Naive B cell (primary cell): Measurements from ENCODE around the gene RNF130. TPM values are rescaled to one million over a fixed set of nuclear protein-coding genes. Genes with fewer than 3 reads are reported as not detected.

Source experiments
- ATAC-seq, 2 donors: fragments of 150-1000 bp; cut with Tn5 transposase; 2 replicates each; pipeline ENCODE4 v1.10.0; 2021; ENCODE audit warnings: low read depth in 2 of 2, mild to moderate bottlenecking in 2 of 2, moderate library complexity in 2 of 2
- DNase-seq: peaks from one replicate; pipeline ENCODE4 v3.0.0; 2022
- H3K27ac Mint-ChIP-seq, 6 donors: one replicate each; pipeline ENCODE4 v1.8.0; 2020 to 2022; ENCODE audit warnings: mild to moderate bottlenecking in 6 of 6, mixed read lengths in 6 of 6, moderate library complexity in 5 of 6, inconsistent platforms in 2 of 6
- H3K27me3 Mint-ChIP-seq, 3 donors: one replicate each; pipeline ENCODE4 v1.8.0; 2021 to 2022; ENCODE audit warnings: mixed read lengths in 3 of 3, mild to moderate bottlenecking in 1 of 3
- H3K36me3 Mint-ChIP-seq, 2 donors: one replicate each; pipeline ENCODE4 v1.8.0; 2020 to 2022; ENCODE audit warnings: mixed read lengths in 2 of 2, inconsistent platforms in 1 of 2, mild to moderate bottlenecking in 1 of 2
- H3K4me1 Mint-ChIP-seq, 3 donors: one replicate each; pipeline ENCODE4 v1.8.0; 2020 to 2022; ENCODE audit warnings: mixed read lengths in 3 of 3, inconsistent platforms in 1 of 3, mild to moderate bottlenecking in 1 of 3, moderate library complexity in 1 of 3
- H3K4me3 Mint-ChIP-seq, 8 donors: one replicate each; pipeline ENCODE4 v1.8.0; 2020 to 2022; ENCODE audit warnings: mild to moderate bottlenecking in 8 of 8, mixed read lengths in 8 of 8, moderate library complexity in 8 of 8, inconsistent platforms in 2 of 8
- H3K9me3 Mint-ChIP-seq, 7 donors: one replicate each; pipeline ENCODE4 v1.8.0; 2020 to 2022; ENCODE audit warnings: mixed read lengths in 7 of 7, mild to moderate bottlenecking in 5 of 7, inconsistent platforms in 2 of 7, moderate library complexity in 1 of 7
- polyA plus RNA-seq, 6 donors: library from polyadenylated mRNA; unstranded; fragments of 300-500 nt; fragmentation: Illumina TruSeq; gene quantifications; one replicate each; pipeline ENCODE4 v1.2.3, GENCODE V29; 2021; ENCODE audit warnings: low read depth in 6 of 6

RNF130 gene
- polyA plus RNA-seq, 6 donors from 2014 or later: 20.1 to 36.1 (median 25.3) TPM

GRCh38 chr5:180112181-180112861 is 40.8 kb upstream of the RNF130 start:
- Mint-ChIP-seq H3K27ac (no peak overlapping the region), H3K4me3 (no peak overlapping the region), H3K4me1 (peaks cover 0 to 3% (median 0%) of the 10 kb centered on the region in 3 donors), H3K9me3 (peaks cover 0 to 13% (median 7%) of the 10 kb centered on the region in 7 donors), H3K36me3 (peaks cover 4 to 8% of the 10 kb centered on the region in 2 donors), H3K27me3 (peaks cover 0 to 10% (median 0%) of the 10 kb centered on the region in 3 donors)
- ATAC-seq (no peak), DNase-seq (no peak)

DNA sequence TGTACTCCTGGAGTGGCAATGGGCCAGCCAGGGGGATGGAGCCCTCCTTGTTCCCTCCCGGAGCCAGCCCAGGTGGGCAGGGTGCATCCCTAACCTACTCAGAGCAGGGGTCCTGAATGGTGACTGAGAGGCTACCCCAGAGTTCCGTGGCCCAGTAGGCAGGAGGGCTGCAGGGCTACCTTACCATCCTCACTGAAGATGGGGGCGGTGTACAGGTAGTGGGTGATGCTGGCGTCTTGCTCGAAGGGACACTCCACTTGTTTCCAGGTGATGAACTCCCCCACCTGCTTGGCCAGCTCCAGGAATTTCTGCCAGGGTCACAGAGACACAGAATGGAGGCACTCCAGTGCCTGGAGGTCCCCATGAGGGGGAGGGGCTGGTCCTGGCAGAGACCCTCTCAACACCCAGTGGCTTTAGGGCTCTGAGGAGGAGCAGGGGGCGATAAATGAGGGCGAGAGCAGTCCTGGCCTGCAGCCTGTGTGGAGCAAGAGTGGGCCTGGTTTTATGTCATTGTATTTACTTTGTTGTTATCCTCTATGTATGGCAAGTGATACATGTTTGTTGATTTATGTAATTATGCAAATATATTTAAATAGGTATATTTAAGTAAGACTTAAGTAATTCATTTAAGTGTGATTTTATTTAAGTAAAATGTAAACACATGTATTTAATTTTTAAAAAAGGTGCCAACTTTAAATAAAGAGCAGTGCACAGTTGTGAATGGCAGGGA is 39.9 kb upstream of the RNF130 start:
- peaks cover 6 to 21% (median 15%) of the 10 kb centered on the region in 7 donors for H3K9me3 Mint-ChIP-seq
- peaks cover 0 to 3% (median 0%) of the 10 kb centered on the region in 3 donors for H3K4me1 Mint-ChIP-seq

DNA sequence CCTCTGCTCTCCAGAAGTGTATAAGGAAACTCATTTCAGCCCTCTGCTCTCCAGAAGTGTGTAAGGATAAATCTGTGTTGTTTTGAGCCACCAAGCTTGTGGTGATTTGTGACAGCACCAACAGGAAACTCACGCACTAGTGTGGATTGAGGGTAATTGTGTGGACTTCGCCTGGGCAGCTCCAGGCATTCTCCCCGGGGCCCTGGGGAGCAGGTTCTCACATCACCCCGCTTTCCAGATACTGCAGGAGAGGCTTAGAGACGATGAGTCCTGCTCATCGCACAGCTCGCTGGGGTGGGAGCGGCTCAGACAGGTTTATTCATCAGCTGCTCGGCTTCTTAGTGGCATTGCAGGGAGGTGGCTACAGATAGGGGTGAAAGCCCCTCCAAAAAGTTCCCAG is 38.4 kb upstream of the RNF130 start:
- H3K4me3 Mint-ChIP-seq: no peak overlapping the region
- H3K36me3 Mint-ChIP-seq: peaks cover 13 to 19% of the 10 kb centered on the region in 2 donors
- no peak overlapping the region for H3K27ac Mint-ChIP-seq
- H3K4me1 Mint-ChIP-seq: peaks cover 0 to 3% (median 0%) of the 10 kb centered on the region in 3 donors
- ATAC-seq (no peak), DNase-seq (no peak)
- peaks cover 5 to 20% (median 9%) of the 10 kb centered on the region in 3 donors for H3K27me3 Mint-ChIP-seq
- H3K9me3 Mint-ChIP-seq: peaks cover 9 to 29% (median 23%) of the 10 kb centered on the region in 7 donors

More for the DNA sequence above, 39.9 kb upstream of the RNF130 start:
- Mint-ChIP-seq H3K27me3 (peaks cover 0 to 16% (median 6%) of the 10 kb centered on the region in 3 donors), H3K4me3 (no peak overlapping the region), H3K27ac (no peak overlapping the region), H3K36me3 (peaks cover 11 to 14% of the 10 kb centered on the region in 2 donors)
- ATAC-seq: no peak
- DNase-seq: no peak

GRCh38 chr5:180107005-180107404 is 35.4 kb upstream of the RNF130 start:
- H3K9me3 Mint-ChIP-seq: peaks cover 9 to 31% (median 24%) of the 10 kb centered on the region in 7 donors
- peak overlapping the region in 1 of 6 donors; percentile 58 for H3K27ac Mint-ChIP-seq
- DNase-seq (no peak), ATAC-seq (no peak)
- H3K4me1 Mint-ChIP-seq: no peaks in the 10 kb centered on the region
- peaks cover 12 to 35% (median 23%) of the 10 kb centered on the region in 3 donors for H3K27me3 Mint-ChIP-seq
- no peak overlapping the region for H3K4me3 Mint-ChIP-seq
- H3K36me3 Mint-ChIP-seq: peaks cover 13 to 19% of the 10 kb centered on the region in 2 donors

GRCh38 chr5:180105827-180106312 is 34.3 kb upstream of the RNF130 start:
- Mint-ChIP-seq H3K4me1 (no peaks in the 10 kb centered on the region), H3K9me3 (peaks cover 9 to 31% (median 24%) of the 10 kb centered on the region in 7 donors), H3K36me3 (peaks cover 13 to 19% of the 10 kb centered on the region in 2 donors), H3K27ac (no peak overlapping the region), H3K27me3 (peaks cover 13 to 30% (median 23%) of the 10 kb centered on the region in 3 donors), H3K4me3 (no peak overlapping the region)
- DNase-seq: no peak
- ATAC-seq: no peak

GRCh38 chr5:180104168-180104530 is 32.6 kb upstream of the RNF130 start:
- no peaks in the 10 kb centered on the region for H3K4me1 Mint-ChIP-seq
- peaks cover 13 to 24% (median 23%) of the 10 kb centered on the region in 3 donors for H3K27me3 Mint-ChIP-seq
- DNase-seq: no peak
- no peak overlapping the region for H3K27ac Mint-ChIP-seq
- H3K9me3 Mint-ChIP-seq: peaks cover 9 to 31% (median 24%) of the 10 kb centered on the region in 7 donors
- no peak overlapping the region for H3K4me3 Mint-ChIP-seq
- ATAC-seq: no peak
- H3K36me3 Mint-ChIP-seq: peaks cover 13 to 19% of the 10 kb centered on the region in 2 donors

DNA sequence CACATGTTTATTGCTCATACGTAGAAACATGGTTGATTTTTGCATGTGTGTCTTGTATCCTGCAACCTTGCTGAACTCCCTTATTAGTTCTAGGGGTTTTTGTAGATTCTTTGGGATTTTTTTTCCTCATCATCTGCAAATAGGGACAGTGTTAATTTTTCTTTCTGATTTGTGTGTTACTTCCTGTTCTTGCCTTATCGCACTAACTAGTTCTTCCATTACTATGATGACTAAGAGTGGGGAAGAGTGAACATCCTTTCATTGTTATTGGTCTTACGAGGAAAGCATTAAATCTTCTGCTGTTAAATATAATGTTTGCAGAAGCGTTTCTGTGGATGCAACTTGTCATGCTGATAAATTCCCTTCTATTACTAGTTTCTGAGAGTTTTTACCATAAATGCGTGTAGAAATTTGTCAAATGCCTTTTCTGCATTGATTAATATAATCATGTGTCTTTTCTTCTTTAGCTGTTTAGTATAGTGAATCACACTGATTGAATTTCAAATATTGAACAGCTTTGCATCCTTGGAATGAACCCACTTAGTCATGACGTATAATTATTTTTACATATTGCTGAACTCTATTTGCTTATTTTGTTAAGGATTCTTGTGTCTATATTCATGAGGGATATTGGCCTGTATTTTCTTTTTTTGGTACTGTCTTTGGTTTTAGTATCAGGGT is 32.1 kb upstream of the RNF130 start:
- peaks cover 9 to 31% (median 21%) of the 10 kb centered on the region in 7 donors for H3K9me3 Mint-ChIP-seq
- no peaks in the 10 kb centered on the region for H3K4me1 Mint-ChIP-seq
- peaks cover 13 to 18% of the 10 kb centered on the region in 2 donors for H3K36me3 Mint-ChIP-seq
- no peak overlapping the region for H3K27ac Mint-ChIP-seq
- H3K4me3 Mint-ChIP-seq: no peak overlapping the region
- H3K27me3 Mint-ChIP-seq: peaks cover 13 to 24% (median 23%) of the 10 kb centered on the region in 3 donors
- no peak for ATAC-seq
- DNase-seq: no peak

GRCh38 chr5:180102636-180103035 is 31.1 kb upstream of the RNF130 start:
- Mint-ChIP-seq H3K4me3 (no peak overlapping the region), H3K9me3 (peaks cover 9 to 21% (median 15%) of the 10 kb centered on the region in 7 donors), H3K4me1 (peaks cover 0 to under 1% (median 0%) of the 10 kb centered on the region in 3 donors), H3K27ac (peak overlapping the region in 1 of 6 donors; percentile 5), H3K36me3 (peaks cover 9 to 11% of the 10 kb centered on the region in 2 donors), H3K27me3 (peaks cover 13 to 25% (median 24%) of the 10 kb centered on the region in 3 donors)
- no peak for ATAC-seq
- no peak for DNase-seq

DNA sequence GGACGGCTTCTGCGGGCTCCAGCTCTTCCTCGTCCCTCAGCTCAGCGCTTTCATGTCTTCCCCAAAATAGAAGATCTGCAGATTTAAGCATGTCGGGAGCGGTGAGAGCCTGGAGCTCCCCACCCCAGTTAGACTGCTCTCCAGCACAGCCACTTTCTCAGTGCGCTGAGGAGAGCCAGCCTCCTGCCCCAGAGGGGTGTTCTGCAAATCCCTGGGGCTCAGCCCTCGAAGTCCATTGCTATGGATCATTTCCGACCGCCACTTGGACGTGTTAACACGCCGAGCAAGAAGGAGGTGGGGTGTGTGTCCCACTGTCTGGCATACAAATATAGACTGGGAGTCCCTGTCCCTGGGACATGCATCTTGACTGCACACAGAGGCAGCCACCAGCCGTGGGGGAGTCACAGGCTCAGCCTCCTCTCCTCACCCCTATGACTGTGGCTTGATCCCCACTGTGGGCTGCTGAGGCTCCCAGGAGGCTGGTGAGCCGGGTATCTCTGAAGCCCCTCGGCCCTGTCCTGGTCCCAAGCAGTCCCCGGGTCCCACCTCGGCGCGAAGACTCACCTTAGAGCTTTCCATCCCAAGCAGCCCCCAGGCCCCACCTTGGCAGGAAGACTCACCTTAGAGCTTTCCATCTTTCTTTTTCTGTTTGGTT is 30.0 kb upstream of the RNF130 start:
- H3K4me3 Mint-ChIP-seq: no peak overlapping the region
- peaks cover 4 to 11% (median 7%) of the 10 kb centered on the region in 7 donors for H3K9me3 Mint-ChIP-seq
- H3K4me1 Mint-ChIP-seq: peaks cover 0 to 5% (median 0%) of the 10 kb centered on the region in 3 donors
- H3K27ac Mint-ChIP-seq: no peak overlapping the region
- peaks cover 3 to 7% of the 10 kb centered on the region in 2 donors for H3K36me3 Mint-ChIP-seq
- no peak for DNase-seq
- ATAC-seq: no peak
- H3K27me3 Mint-ChIP-seq: peaks cover 16 to 28% (median 27%) of the 10 kb centered on the region in 3 donors

DNA sequence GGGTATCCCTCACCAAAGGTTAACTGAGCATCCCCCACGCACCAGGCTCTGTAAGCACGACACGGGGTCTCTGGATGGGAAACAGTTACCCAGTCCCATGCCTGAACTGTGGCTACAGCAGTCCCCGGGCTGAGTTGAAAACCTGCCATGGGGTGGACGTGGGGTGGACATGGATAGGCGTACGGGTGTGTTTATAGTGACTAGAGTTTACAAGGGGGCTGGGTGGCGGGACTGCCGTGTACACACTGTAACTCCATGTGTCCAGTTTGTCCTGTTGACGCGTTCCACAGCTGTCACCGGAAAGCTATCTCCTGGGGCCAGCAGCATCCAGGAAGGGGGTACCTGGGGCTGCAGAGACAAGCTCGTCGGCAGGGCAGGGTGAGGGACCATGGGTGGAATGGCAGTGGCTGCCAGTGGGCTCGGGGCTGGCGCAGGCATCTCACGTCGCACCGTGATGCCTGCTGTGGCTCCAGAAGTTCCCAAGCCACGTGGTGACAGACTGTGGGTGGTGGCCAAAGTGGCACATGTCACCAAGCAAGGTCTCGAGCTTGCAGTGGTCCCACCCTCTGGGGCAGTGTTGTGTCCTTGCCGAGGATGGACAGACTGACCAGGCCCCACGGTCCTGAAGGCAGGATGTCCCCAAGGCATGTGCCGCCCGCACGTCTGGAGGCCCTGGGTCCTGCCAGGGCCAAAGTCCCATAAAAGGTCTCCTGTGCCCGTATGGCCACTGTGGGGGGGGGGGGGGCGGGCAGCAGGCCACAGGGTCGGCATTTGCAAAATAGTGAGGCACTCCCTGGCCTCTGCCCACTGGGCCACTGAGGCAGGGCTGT is 29.3 kb upstream of the RNF130 start:
- Mint-ChIP-seq H3K27me3 (peaks cover 12 to 23% (median 22%) of the 10 kb centered on the region in 3 donors), H3K4me3 (no peak overlapping the region), H3K36me3 (no peaks in the 10 kb centered on the region), H3K4me1 (peaks cover 0 to 5% (median 0%) of the 10 kb centered on the region in 3 donors), H3K27ac (no peak overlapping the region), H3K9me3 (peaks cover 0 to 6% (median 0%) of the 10 kb centered on the region in 7 donors)
- DNase-seq (no peak), ATAC-seq (no peak)

- peaks cover 0 to 3% (median 0%) of the 10 kb centered on the region in 7 donors for H3K9me3 Mint-ChIP-seq
- no peak for ATAC-seq
- DNase-seq: no peak
- H3K36me3 Mint-ChIP-seq: no peaks in the 10 kb centered on the region
- no peak overlapping the region for H3K4me3 Mint-ChIP-seq
- H3K27ac Mint-ChIP-seq: peak overlapping the region in 1 of 6 donors; percentile 71
- H3K27me3 Mint-ChIP-seq: peaks cover 12 to 31% (median 23%) of the 10 kb centered on the region in 3 donors
- H3K4me1 Mint-ChIP-seq: peaks cover 0 to 5% (median 0%) of the 10 kb centered on the region in 3 donors
Measured at GRCh38 chr5:180099733-180100611, 28.4 kb upstream of the RNF130 start.
